Spleen (tissue), 11 donors: Measurements from ENCODE around the gene MAP3K10. TPM values are rescaled to one million over a fixed set of nuclear protein-coding genes. Genes with fewer than 3 reads are reported as not detected.

Experiments
- DNase-seq: peaks from one replicate; pipeline ENCODE4 v3.0.0-alpha.2; 2020
- H3K27ac ChIP-seq, 8 donors: fragments of 200-600 bp; sonication (generic) in 7 of 8; 1 replicate in 4 of 8; 2 replicates in 4 of 8; pipeline versions ENCODE4 v1.5.0 to v1.8.0; 2016 to 2021; ENCODE audit warnings: inconsistent platforms in 4 of 8, mild to moderate bottlenecking in 4 of 8, moderate library complexity in 1 of 8
- H3K27me3 ChIP-seq, 7 donors: fragments of 200-600 bp; sonication (generic) in 6 of 7; replicated peaks in 1 of 7; 1 replicate in 4 of 7; 2 replicates in 3 of 7; pipeline versions ENCODE4 v1.5.0 to v1.8.0; 2016 to 2021; ENCODE audit warnings: inconsistent platforms in 3 of 7, mild to moderate bottlenecking in 1 of 7
- H3K36me3 ChIP-seq, 6 donors: fragments of 200-600 bp; sonication (generic) in 5 of 6; 1 replicate in 4 of 6; 2 replicates in 2 of 6; pipeline versions ENCODE4 v1.5.0 to v1.8.0; 2016 to 2021; ENCODE audit warnings: inconsistent platforms in 2 of 6
- H3K4me1 ChIP-seq, 6 donors: fragments of 200-600 bp; sonication (generic) in 5 of 6; 1 replicate in 3 of 6; 2 replicates in 3 of 6; pipeline versions ENCODE4 v1.5.0 to v1.8.0; 2016 to 2021; ENCODE audit warnings: inconsistent platforms in 3 of 6
- H3K4me3 ChIP-seq, 8 donors: fragments of 200-600 bp; sonication (generic) in 7 of 8; 1 replicate in 4 of 8; 2 replicates in 4 of 8; pipeline versions ENCODE4 v1.5.0 to v1.8.0; 2016 to 2021; ENCODE audit warnings: inconsistent platforms in 4 of 8, mild to moderate bottlenecking in 4 of 8, moderate library complexity in 2 of 8
- H3K9me3 ChIP-seq, 8 donors: fragments of 200-600 bp; sonication (generic) in 7 of 8; 1 replicate in 4 of 8; 2 replicates in 4 of 8; pipeline versions ENCODE4 v1.5.0 to v1.8.0; 2016 to 2021; ENCODE audit warnings: inconsistent platforms in 4 of 8
- POLR2A ChIP-seq, 3 donors: fragments of 450-650 bp; IDR thresholded peaks; one replicate each; pipeline ENCODE4 v1.5.1; 2017; ENCODE audit warnings: antibody characterized with exemption in 3 of 3, mild to moderate bottlenecking in 1 of 3
- POLR2AphosphoS5 ChIP-seq, 3 donors: sonication (generic); formaldehyde crosslinking; IDR thresholded peaks; one replicate each; pipeline ENCODE4 v1.5.1; 2017; ENCODE audit warnings: antibody characterized with exemption in 3 of 3
- WGBS, 5 donors: extraction: QIAGEN DNeasy Blood & Tissue Kit in 3 of 5; methylation state at CpG; one replicate each; pipeline versions ENCODE4 v1.1.5 to v1.1.7; 2013 to 2018; 5-methylcytosine and 5-hydroxymethylcytosine counted together
- intact Hi-C: fragments of 100-400 bp; cut with DNase I; formaldehyde crosslinking; loops from one replicate; pipeline ENCODE4 v1.15.0; 2023; ENCODE audit warnings: low total_unique reads
- polyA plus RNA-seq, 3 donors: library from polyadenylated mRNA; stranded (reverse); fragments of 200-250 nt; gene quantifications; one replicate each; pipeline ENCODE4 v1.2.1, GENCODE V29; 2013
- total RNA-seq, 7 donors: library from RNA; depleted of rRNA in 3 of 7; stranded (reverse); fragments of >200 nt in 3 of 7; fragmentation: NEBNext Ultra II Directional in 4 of 7; extraction: Animal tissue kit (Norgen Biotek cat#: 25700) in 4 of 7; gene quantifications; one replicate each; pipeline versions ENCODE4 v1.1.0 to v1.2.1, GENCODE V29; 2016 to 2021
- TF ChIP-seq, protein P1 (sequence below), 11 experiments: fragments of 200-600 bp in 7 of 11; fragments of 450-650 bp in 4 of 11; sonication (generic) in 4 of 11; IDR thresholded peaks in 8 of 11; conservative IDR thresholded peaks in 3 of 11; 1 replicate in 7 of 11; 2 replicates in 4 of 11; pipeline versions ENCODE4 v1.4.0 to v1.8.0; 2016 to 2021; ENCODE audit warnings: antibody characterized with exemption in 11 of 11, inconsistent platforms in 4 of 11, mild to moderate bottlenecking in 1 of 11
- donor health status: healthy with polysubstance abuse.
- donor health status: DM: no; HTN: no; CAD: no; lungs with moderate emphysema.
- donor health status: DM: no; HTN: no; CAD: no.
- donor health status: Bipolar disorder and iron deficiency.
- donor health status: healthy.
- donor health status: DM: no; HTN: no; CAD: no.
- donor health status: DM: yes; HTN: yes; CAD: no.

The MAP3K10 gene
- total and polyA plus RNA-seq, 10 donors = 4.3 to 25.6 (median 17.4) TPM

DNA sequence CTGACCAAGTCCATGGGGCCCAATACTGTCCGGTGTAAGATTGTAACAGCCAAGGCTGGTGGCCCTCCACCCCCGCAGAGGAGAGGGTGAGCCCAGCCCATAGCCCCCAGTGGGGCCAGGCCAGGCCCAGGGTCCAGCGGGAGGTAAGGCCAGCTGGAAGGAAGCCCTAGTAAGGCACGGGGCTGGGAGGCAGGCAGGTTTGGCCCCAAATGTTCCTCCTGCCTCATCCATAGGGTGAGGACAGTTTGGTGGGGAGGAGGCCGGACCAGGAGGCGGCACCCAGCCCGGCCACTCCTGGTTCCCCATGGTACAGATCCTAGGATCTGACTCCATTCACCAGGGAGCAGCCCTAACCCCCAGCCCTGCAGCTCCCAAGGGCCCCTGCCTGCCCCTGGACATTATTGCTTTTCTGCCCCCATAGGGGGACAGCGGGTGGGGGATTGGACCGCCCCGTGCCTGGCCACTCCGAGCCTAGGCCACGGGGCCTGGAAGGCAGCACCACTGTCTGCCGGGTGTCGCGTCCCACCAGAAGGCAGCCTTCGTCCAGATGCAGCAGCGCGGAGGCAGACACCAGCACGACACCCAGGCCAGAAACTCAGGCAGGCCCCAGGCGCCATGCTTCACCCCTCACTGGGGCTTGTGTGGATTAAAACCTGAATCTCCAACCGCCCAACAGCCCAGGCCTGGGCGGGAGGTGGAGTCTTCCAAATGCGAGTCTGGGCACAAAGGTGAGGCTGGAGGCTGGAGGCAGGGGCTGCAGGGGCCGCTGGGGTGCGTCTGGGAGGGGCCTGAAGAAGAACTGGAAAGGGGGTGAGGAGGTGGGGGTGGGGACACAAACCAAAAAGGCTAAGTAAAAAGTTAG is 42.0 kb downstream of the MAP3K10 start:
- H3K4me3 ChIP-seq = no peak overlapping the region
- peaks cover 0 to 62% (median 52%) of the 10 kb centered on the region in 6 donors for H3K36me3 ChIP-seq
- WGBS, 5 donors = 93 to 100% (median 95%) methylated on average over 13 to 25 of the region's 25 CpGs

DNA sequence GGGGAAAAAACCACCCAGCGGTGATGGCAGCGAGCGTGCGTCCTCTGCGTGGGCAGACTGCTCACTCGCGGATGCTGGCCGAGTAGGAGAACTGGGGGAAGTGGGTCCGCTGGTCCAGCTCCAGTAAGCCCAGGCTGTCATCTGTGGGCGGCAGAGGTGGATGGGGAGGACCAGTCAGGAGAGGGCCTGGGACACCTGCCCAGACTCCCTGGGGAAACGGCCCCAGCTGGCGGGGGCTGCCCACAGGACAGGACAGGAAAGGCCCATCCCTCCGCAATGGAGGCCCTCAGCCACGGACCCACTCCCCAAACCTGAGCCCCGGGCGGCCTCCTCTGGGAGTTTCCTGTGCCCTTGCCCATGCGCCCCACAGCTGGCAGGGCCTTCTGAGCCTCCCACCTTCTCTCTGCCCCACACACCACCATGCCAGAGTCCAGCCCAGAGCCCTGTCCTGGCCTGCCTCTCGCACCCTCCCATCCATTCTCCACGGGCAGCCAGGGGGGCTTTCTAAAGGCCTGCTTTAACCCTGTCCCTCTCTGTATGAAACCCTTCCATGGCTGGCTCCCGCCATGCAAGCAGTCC is 42.7 kb downstream of the MAP3K10 start:
- Histone ChIP-seq H3K27ac (peak overlapping the region in 1 of 8 donors; percentile 20), H3K36me3 (peaks cover 0 to 69% (median 59%) of the 10 kb centered on the region in 6 donors), H3K4me1 (peaks cover 0 to 36% (median 16%) of the 10 kb centered on the region in 6 donors), H3K27me3 (no peaks in the 10 kb centered on the region), H3K9me3 (no peaks in the 10 kb centered on the region), H3K4me3 (no peak overlapping the region)
- TF ChIP-seq, protein P1, sequence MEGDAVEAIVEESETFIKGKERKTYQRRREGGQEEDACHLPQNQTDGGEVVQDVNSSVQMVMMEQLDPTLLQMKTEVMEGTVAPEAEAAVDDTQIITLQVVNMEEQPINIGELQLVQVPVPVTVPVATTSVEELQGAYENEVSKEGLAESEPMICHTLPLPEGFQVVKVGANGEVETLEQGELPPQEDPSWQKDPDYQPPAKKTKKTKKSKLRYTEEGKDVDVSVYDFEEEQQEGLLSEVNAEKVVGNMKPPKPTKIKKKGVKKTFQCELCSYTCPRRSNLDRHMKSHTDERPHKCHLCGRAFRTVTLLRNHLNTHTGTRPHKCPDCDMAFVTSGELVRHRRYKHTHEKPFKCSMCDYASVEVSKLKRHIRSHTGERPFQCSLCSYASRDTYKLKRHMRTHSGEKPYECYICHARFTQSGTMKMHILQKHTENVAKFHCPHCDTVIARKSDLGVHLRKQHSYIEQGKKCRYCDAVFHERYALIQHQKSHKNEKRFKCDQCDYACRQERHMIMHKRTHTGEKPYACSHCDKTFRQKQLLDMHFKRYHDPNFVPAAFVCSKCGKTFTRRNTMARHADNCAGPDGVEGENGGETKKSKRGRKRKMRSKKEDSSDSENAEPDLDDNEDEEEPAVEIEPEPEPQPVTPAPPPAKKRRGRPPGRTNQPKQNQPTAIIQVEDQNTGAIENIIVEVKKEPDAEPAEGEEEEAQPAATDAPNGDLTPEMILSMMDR (IDR thresholded peaks at IDR 0.05 in 8 of 11, conservative IDR thresholded peaks at IDR 0.05 in 3 of 11) = no peak
- no peak for TF ChIP-seq POLR2A (IDR thresholded peaks at IDR 0.05)
- TF ChIP-seq POLR2AphosphoS5 (IDR thresholded peaks at IDR 0.05) = no peak
- no peak for DNase-seq
- 90 to 96% (median 94%) methylated on average over 14 to 20 of the region's 20 CpGs for WGBS, 5 donors
- intact Hi-C loops = no loop called here

More for the DNA sequence above, 42.0 kb downstream of the MAP3K10 start:
- H3K9me3 ChIP-seq = no peaks in the 10 kb centered on the region
- no peaks in the 10 kb centered on the region for H3K27me3 ChIP-seq
- intact Hi-C loops = no loop called here
- TF ChIP-seq POLR2A (IDR thresholded peaks at IDR 0.05) (no peak), POLR2AphosphoS5 (IDR thresholded peaks at IDR 0.05) (peak in 1 of 3 donors; percentile 36)
- peak overlapping the region in 1 of 8 donors; percentile 63 for H3K27ac ChIP-seq
- DNase-seq = no peak
- peaks cover 0 to 36% (median 16%) of the 10 kb centered on the region in 6 donors for H3K4me1 ChIP-seq

DNA sequence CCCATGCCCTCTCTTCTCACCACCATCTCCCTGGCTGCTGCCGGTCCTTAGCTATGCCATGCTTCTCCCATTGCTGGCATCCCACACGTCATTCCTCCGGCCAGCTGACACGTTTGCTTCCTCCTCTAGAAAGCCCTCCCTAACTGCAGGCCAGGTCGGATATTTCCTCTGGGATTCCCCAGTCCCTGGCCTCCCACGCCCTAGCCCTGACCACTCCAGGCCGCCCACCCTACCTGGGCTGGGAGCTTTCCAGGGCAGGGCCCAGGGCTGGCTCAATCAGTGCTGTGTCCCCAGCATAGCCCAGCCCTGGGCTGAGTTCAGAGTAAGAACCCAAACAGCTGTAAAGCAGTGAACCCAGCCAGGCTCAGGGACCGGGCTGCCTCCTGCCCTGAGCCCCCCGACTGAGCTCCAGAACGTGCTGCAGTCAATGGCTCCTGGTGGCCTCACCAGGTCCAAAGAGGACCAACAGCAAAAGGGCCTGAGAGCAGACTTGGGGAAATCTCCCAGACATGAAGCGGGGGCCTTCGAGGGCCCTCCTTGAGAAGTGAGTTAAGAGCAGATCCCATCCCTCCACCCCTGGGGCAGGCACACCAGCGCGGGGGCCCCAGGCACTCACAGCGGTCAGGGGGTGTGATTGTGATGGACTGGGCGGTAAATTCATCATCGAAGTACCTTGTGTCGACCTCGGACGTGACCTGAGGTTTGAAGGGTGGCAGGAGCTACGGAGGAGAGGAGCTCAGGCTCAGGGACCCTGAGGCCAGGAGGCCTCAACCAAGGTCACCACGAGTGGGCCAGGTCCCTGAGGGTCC is 43.4 kb downstream of the MAP3K10 start:
- no peaks in the 10 kb centered on the region for H3K9me3 ChIP-seq
- intact Hi-C loops = no loop called here
- no peak overlapping the region for H3K27ac ChIP-seq
- H3K4me1 ChIP-seq = peaks cover 0 to 36% (median 16%) of the 10 kb centered on the region in 6 donors
- H3K36me3 ChIP-seq = peaks cover 0 to 77% (median 66%) of the 10 kb centered on the region in 6 donors
- H3K27me3 ChIP-seq = no peaks in the 10 kb centered on the region
- TF ChIP-seq POLR2A (IDR thresholded peaks at IDR 0.05) (no peak), POLR2AphosphoS5 (IDR thresholded peaks at IDR 0.05) (peak in 1 of 3 donors; percentile 46)
- DNase-seq = no peak
- 85 to 91% (median 90%) methylated on average over 22 of the region's 22 CpGs for WGBS, 5 donors
- no peak overlapping the region for H3K4me3 ChIP-seq

DNA sequence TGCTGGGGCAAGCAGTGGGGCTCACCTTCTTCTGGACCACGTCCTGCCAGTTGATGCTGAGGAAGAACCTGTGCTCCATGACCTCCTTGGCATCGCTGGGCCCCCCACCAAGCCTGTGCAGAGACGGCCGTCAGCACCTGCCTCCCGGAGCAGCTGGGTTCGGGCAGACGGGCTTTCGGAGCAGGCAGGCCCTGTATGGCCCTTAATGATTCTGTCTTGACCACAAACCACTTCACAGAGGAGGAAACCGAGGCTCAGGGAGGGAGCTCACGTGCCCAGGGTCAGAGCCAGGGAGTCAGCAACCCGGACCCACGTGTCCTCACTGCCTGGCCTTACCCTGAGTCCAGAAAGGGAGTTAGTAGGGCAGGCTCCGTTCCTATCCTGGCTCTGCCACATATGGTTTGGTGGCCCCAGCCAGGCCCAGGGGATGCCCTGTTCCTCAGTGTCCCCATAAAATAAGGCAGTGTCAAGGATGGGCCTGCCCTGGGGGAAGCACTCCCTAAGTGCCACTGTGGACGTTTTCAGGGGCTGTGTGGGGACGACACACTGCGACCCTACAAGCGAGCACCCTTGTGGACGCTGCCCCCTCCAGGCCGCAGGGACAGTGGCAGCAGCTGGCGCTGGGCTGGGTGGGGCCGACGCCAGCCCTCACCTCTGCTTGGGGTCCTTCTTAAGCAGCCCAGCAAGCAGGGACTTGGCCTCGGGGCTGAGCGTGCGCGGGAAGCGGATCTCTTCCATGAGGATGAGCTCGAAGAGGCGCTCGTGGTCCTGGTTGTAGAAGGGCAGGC is 44.2 kb downstream of the MAP3K10 start:
- H3K27me3 ChIP-seq = no peaks in the 10 kb centered on the region
- no peaks in the 10 kb centered on the region for H3K9me3 ChIP-seq
- peak in 1 of 3 donors; percentile 52 for TF ChIP-seq POLR2AphosphoS5 (IDR thresholded peaks at IDR 0.05)
- TF ChIP-seq POLR2A (IDR thresholded peaks at IDR 0.05) = no peak
- H3K36me3 ChIP-seq = peaks cover 0 to 85% (median 74%) of the 10 kb centered on the region in 6 donors
- WGBS, 5 donors = 90 to 100% (median 93%) methylated on average over 10 to 30 of the region's 30 CpGs
- intact Hi-C loops = no loop called here
- no peak overlapping the region for H3K4me3 ChIP-seq
- DNase-seq = no peak
- H3K27ac ChIP-seq = no peak overlapping the region
- peaks cover 0 to 29% (median 15%) of the 10 kb centered on the region in 6 donors for H3K4me1 ChIP-seq

DNA sequence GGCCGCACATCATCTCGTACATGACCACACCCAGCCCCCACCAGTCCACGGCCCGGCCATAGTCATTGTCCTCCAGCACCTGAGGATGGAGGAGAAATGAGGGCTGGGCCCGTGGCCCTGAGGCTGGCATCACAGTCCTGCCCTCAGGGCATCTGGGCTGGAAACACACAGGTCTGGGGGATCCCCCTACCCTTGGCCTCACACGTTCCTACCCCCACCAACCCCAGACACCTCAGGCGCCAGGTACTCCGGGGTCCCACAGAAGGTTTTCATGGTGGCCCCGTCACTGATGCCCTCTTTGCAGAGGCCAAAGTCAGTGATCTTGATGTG is 44.8 kb downstream of the MAP3K10 start:
- intact Hi-C loops = no loop called here
- Histone ChIP-seq H3K4me1 (peaks cover 0 to 26% (median 14%) of the 10 kb centered on the region in 6 donors), H3K4me3 (no peak overlapping the region), H3K27me3 (no peaks in the 10 kb centered on the region), H3K27ac (no peak overlapping the region), H3K9me3 (no peaks in the 10 kb centered on the region), H3K36me3 (peaks cover 0 to 90% (median 79%) of the 10 kb centered on the region in 6 donors)
- TF ChIP-seq POLR2A (IDR thresholded peaks at IDR 0.05) = no peak
- no peak for TF ChIP-seq POLR2AphosphoS5 (IDR thresholded peaks at IDR 0.05)
- TF ChIP-seq, protein P1 (IDR thresholded peaks at IDR 0.05 in 8 of 11, conservative IDR thresholded peaks at IDR 0.05 in 3 of 11) = no peak
- 89 to 98% (median 92%) methylated on average over 8 to 9 of the region's 9 CpGs for WGBS, 5 donors
- DNase-seq = no peak
